HL-60 (cell line): ENCODE data around the gene ALOXE3.

Source experiments
- DNase-seq, 2 experiments: peaks; one replicate each; pipeline ENCODE4 v3.0.0-alpha.2; 2010 to 2020; ENCODE audit warnings: low read depth in 1 of 2, low spot score in 1 of 2
- H3K27ac ChIP-seq: fragments of 250-450 bp; sonication (Bioruptor Pico); replicated peaks from 2 replicates; pipeline ENCODE4 v1.5.1; 2020; ENCODE audit warnings: mild to moderate bottlenecking, moderate library complexity
- H3K27me3 ChIP-seq: fragments of 250-450 bp; sonication (Bioruptor Pico); 2 replicates; pipeline ENCODE4 v1.5.1; 2021; ENCODE audit warnings: mild to moderate bottlenecking, moderate library complexity; ENCODE audit not compliant: insufficient read depth, poor library complexity, severe bottlenecking
- H3K4me3 ChIP-seq: replicated peaks from 2 replicates; pipeline ENCODE4 v1.5.1; 2011; ENCODE audit warnings: mild to moderate bottlenecking, control low read depth, low read length; ENCODE audit not compliant: insufficient read depth
- CTCF ChIP-seq: IDR thresholded peaks from one replicate; pipeline ENCODE4 v1.5.1; 2011; ENCODE audit warnings: low read length, control low read depth, inconsistent platforms; ENCODE audit not compliant: insufficient read depth
- GABPA ChIP-seq: IDR thresholded peaks from 2 replicates; pipeline ENCODE4 v1.6.1; 2012; ENCODE audit warnings: low read depth
- POLR2AphosphoS5 ChIP-seq: IDR thresholded peaks from 2 replicates; pipeline ENCODE4 v1.6.1; 2012; ENCODE audit warnings: low read depth
- REST ChIP-seq: IDR thresholded peaks from 2 replicates; pipeline ENCODE4 v1.6.1; 2012; ENCODE audit warnings: low read depth; ENCODE audit not compliant: insufficient replicate concordance
- SPI1 ChIP-seq: IDR thresholded peaks from 2 replicates; pipeline ENCODE4 v1.6.1; 2012; ENCODE audit warnings: low read depth, mild to moderate bottlenecking, borderline replicate concordance

Gene ALOXE3

GRCh38 chr17:8060274-8060673, 58.0 kb downstream of the ALOXE3 start:
- H3K4me3 ChIP-seq: no peak overlapping the region
- H3K27me3 ChIP-seq: no peaks in the 10 kb centered on the region
- DNase-seq: peak in 1 of 2 experiments; percentile 38
- H3K27ac ChIP-seq: no peak overlapping the region
- no peak for TF ChIP-seq SPI1
- TF ChIP-seq REST: peak; percentile 46
- no peak for TF ChIP-seq CTCF
- TF ChIP-seq GABPA: no peak
- no peak for TF ChIP-seq POLR2AphosphoS5

- Histone ChIP-seq H3K27ac (no peak overlapping the region), H3K4me3 (no peak overlapping the region)
These were observed 59.2 kb downstream of the ALOXE3 start for GRCh38 chr17:8059131-8059530.

GRCh38 chr17:8057691-8058114, 60.6 kb downstream of the ALOXE3 start:
- TF ChIP-seq REST: no peak
- no peak for TF ChIP-seq CTCF
- no peak for TF ChIP-seq GABPA
- no peak for TF ChIP-seq SPI1
- TF ChIP-seq POLR2AphosphoS5: no peak
- no peaks in the 10 kb centered on the region for H3K27me3 ChIP-seq
- no peak overlapping the region for H3K4me3 ChIP-seq
- peak overlapping the region; percentile 75 for H3K27ac ChIP-seq
- DNase-seq: peak in 1 of 2 experiments; percentile 76

More at GRCh38 chr17:8059131-8059530, 59.2 kb downstream of the ALOXE3 start:
- TF ChIP-seq GABPA (no peak), REST (no peak), SPI1 (no peak), CTCF (no peak), POLR2AphosphoS5 (no peak)
- no peak for DNase-seq
- no peaks in the 10 kb centered on the region for H3K27me3 ChIP-seq
